GM10847 (cell line): ENCODE data around the gene EYS.

Experiments
- POLR2A ChIP-seq: IDR thresholded peaks from 2 replicates; pipeline ENCODE4 v1.6.1; 2011; ENCODE audit not compliant: insufficient read length; ENCODE audit errors: extremely low read depth

EYS gene

GRCh38 chr6:63734923-63735322, 1972.1 kb downstream of the EYS start:
- TF ChIP-seq POLR2A: no peak

DNA sequence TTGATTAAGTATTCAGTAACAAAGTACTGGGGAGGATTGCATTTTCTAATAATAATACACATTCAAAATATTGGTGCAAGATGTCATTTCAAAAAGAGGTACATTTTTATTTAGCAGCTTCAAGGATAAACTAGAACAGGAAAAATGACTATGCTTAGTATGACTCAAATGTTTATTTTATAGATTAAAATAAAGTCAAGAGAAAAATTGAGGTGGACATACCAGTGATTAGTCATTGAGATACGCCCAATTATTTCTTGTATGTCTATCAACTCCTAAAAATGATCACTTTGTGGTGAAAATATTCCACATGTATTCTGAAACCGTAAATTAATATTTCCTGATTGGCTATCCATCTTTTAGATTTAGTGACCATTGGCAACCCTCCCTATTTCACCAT, 1974.7 kb downstream of the EYS start:
- no peak for TF ChIP-seq POLR2A

DNA sequence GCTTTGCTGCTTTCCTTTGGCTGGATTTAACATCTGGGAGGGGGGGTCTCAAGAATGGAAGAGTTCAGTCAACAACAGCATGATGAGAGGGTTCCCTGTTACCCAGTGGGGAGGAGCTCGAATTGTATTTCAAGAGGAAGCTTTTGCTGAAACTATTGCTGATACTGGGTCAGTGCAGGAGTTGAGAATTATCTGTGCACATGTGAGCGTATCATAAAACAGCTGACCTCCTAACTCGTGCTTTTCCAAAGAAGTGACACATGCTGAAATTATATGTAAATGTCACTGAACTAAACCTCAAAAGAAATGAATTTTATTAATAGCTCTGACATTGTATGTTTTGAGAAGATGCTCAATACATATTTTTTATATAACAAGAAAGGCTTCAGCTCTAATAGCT, 1975.1 kb downstream of the EYS start:
- TF ChIP-seq POLR2A: no peak

- no peak for TF ChIP-seq POLR2A
Measured at GRCh38 chr6:63730311-63730710, 1976.7 kb downstream of the EYS start.

DNA sequence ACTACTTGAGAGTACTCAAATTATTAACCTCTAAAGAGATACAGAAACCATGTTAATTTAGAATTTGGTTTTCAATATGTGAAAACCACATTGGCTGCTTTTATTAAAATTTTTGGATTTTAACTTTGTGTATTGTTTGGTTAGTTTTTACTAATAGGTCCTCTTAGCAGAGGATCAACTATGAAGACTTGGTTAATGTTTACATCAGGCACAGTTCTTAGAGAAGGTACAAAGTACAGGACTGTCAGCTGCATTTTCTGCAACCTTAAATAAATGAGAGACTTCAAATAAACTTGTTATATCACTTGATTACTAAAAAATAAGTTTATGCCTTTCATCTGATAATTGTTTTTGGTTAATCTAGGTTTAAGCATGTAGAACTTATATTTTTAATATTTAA, 1982.3 kb downstream of the EYS start:
- no peak for TF ChIP-seq POLR2A

DNA sequence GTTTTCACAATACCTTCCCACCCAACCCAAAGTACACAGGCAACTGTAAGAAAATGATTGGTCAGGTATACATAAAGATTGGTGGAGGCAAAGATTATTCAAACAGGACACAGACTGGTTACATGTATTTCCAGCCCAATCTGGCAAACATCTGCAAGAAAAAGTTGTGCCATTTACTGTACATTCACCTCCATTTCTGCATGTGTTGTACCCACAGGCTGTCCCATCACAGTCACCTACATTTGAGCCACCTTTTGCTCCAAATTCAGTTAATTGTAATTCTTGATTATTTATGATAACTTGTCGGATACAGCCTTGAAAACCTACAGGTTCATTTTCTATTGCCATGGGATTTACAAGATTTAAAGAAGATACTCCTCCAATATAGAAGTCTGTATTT, 1985.8 kb downstream of the EYS start:
- no peak for TF ChIP-seq POLR2A

DNA sequence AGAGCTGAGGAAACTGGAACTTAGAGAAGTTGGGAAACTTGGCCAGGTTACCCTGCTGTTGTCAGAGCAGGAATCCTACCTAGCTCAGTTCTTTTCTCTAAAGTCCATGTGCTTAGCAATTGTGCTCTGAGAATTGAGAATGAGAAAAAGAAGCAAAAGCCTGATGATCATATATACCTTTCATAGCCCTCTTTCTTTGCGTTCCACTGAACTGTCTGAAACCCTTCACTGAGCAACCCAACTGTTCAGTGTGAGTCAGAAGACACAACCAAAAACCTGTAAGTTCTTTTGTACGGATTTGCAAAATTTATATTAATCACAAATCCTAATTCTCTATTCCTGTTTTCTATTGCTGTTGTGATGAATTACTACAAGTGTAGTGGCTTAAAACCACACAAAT, 1990.9 kb downstream of the EYS start:
- no peak for TF ChIP-seq POLR2A

GRCh38 chr6:63714091-63714490, 1992.9 kb downstream of the EYS start:
- TF ChIP-seq POLR2A: no peak

DNA sequence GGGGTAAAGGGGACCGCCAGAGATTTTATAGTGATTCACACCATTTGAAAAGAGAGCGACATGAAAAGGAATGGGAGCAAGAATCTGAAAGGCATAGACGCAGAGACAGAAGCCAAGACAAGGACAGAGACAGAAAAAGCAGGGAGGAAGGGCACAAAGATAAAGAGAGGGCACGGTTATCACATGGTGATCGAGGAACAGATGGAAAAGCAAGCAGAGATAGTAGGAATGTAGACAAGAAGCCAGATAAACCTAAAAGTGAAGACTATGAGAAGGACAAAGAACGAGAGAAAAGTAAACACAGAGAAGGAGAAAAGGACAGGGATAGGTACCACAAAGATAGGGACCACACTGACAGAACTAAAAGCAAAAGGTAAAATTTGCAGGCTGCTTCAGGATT, 1993.7 kb downstream of the EYS start:
- no peak for TF ChIP-seq POLR2A

DNA sequence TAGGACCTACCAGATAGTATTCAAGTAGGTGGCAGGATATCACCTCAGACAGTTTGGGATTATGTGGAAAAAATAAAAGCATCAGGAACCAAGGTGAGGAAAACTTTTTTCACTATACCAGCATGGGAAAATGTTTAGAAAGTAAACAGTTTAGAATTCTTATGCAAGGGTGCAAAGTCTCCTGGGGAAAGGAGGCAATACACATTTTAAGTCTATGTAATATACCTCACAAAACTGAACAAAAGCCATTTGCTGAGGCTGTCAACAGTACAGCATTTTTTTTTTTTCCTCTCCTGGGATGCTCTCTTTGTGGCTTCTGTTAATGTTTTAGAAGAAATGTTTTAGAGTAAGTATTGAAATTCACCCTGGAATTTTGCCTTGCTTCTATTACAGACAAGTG, 1997.9 kb downstream of the EYS start:
- no peak for TF ChIP-seq POLR2A

DNA sequence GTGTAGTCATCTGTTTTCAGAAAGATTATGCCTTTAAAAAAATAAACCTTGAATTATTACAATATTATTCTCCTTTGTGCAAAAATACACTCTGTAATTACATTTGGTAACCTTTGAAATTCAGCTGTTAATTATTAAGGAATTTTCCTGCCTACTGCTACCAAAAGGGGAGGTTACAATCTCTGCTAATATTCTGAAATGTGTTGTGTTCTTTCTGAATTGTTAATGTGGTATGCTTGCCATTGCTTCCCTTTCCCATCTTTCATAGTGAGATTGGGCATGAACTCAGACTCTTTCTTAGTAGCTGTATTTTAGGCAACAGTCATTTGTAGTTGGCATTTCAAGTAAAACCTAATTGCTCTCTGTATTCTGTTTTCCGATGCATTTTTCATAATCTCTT, 1998.4 kb downstream of the EYS start:
- TF ChIP-seq POLR2A: no peak

DNA sequence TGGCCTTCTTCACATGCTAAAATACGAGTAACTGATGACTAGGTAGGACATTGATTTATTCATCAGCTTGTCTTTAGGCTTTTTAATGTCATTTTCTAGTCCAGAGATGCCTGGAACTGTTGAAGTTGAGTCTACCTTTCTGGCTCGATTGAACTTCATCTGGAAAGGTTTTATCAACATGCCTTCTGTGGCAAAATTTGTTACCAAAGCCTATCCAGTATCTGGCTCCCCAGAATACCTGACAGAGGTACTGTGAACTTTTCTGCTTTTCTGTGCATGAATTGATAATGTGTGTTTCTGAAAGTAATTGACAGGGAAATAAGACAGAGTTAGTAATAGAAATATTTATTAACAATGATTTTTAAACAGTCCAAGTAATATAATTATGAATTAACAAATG, 2000.4 kb downstream of the EYS start:
- no peak for TF ChIP-seq POLR2A

DNA sequence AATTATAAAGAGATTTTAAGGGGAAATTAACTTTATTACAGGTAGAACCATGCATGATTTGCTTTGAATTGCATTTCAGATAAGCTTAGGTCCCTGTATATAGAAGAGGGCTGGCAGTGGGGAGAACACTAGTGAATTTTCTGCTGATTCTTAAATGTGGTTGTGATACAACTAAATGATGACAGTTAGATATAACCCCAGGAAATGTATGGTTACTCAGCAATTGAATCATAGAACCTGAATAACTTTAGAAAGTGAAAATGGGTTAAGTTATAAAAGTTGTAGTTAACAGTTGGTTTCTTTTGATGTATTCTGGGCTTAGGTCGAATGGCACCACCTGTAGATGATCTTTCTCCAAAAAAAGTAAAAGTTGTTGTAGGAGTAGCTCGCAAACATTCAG, 2001.3 kb downstream of the EYS start:
- no peak for TF ChIP-seq POLR2A

GRCh38 chr6:63690221-63690620, 2016.8 kb downstream of the EYS start:
- no peak for TF ChIP-seq POLR2A

- no peak for TF ChIP-seq POLR2A
Measured at GRCh38 chr6:63689421-63689820, 2017.6 kb downstream of the EYS start.

DNA sequence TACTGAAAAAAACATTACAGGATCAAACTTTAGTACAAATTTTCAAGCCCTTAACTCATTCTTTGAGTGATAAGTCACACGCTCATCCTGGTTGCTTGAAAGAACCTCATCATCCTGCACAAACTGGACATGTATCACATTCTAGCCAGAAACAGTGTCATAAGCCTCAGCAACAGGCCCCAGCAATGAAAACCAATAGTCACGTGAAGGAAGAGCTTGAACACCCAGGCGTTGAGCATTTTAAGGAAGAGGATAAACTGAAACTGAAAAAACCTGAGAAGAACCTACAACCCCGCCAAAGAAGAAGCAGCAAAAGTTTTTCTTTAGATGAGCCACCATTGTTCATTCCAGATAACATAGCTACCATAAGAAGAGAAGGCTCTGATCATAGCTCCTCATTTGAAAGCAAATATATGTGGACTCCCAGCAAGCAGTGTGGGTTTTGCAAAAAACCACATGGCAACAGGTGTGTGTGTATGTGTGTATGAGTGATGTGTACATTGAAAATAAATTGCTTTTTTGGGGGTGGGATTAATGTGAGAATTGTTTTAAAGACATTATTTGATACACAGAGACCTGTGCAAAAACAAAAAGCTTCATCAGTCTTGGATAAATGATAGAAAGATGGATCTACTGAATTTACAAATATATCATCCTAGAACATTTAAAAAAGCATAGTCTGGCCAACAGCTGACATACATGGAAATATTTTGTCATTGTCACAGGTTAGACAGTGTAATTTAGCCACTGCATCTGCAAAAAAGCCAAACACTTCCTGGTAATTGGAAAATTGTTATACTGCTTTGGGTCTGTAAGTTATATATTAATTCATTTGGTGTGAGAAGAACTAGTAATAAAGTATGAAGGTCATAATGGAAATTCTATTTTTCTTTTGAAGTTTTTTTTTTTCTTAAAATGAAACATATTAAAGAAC, 2021.3 kb downstream of the EYS start:
- no peak for TF ChIP-seq POLR2A

DNA sequence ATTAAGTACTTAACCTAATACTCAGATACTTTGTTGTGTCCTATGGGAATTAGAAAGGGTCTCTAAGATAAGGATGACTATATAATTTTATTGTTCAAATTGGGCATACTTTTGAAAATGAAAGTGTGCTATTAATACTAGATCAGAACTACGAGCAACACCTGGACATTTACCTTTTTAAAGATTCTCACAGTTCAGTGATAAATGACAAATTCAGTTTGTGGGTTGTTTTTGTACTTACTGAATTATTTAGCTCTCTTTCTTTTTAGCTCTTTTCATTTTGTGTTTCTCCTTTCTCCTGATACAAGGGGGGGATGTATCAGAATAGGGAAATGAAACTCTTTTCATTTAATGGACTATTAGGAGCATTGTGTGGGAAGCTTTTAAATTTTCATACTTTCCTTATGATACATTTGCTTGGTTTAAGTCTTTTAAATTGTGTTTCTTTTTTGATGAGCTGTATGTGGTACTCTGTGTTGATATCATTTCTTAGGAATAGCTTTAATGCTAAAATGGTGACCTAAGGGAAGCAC, 2023.9 kb downstream of the EYS start:
- TF ChIP-seq POLR2A: no peak

GRCh38 chr6:63677282-63677681, 2029.7 kb downstream of the EYS start:
- no peak for TF ChIP-seq POLR2A
